Heart left ventricle (tissue), 16 donors: ENCODE measurements around the gene ADA. TPM values are rescaled to one million over a fixed set of nuclear protein-coding genes. Genes with fewer than 3 reads are reported as not detected.
A peak's percentile ranks its signal among the peaks of the same experiment; 100 is the strongest.

ENCODE experiments used
- ATAC-seq, 4 donors: fragments of 200-7000 bp; cut with Tn5 transposase; one replicate each; pipeline ENCODE4 v1.9.1; 2020 to 2022; ENCODE audit warnings: moderate library complexity in 4 of 4, mild to moderate bottlenecking in 3 of 4, moderate number of reproducible peaks in 1 of 4
- DNase-seq, 5 donors: peaks; one replicate each; pipeline ENCODE4 v3.0.0-alpha.2; 2020
- H3K27ac ChIP-seq, 12 donors: fragments of 200-600 bp; sonication (generic) in 4 of 12; one replicate each; pipeline versions ENCODE4 v1.5.0 to v1.8.0; 2016 to 2022; ENCODE audit warnings: mild to moderate bottlenecking in 2 of 12
- H3K27me3 ChIP-seq, 9 donors: fragments of 200-600 bp; sonication (generic) in 2 of 9; one replicate each; pipeline versions ENCODE4 v1.5.1 to v1.8.0; 2016 to 2022; ENCODE audit warnings: mild to moderate bottlenecking in 3 of 9
- H3K36me3 ChIP-seq, 9 donors: fragments of 200-600 bp; sonication (generic) in 2 of 9; one replicate each; pipeline versions ENCODE4 v1.5.0 to v1.8.0; 2018 to 2022; ENCODE audit warnings: mild to moderate bottlenecking in 2 of 9
- H3K4me1 ChIP-seq, 12 donors: fragments of 200-600 bp; sonication (generic) in 4 of 12; one replicate each; pipeline versions ENCODE4 v1.5.0 to v1.8.0; 2016 to 2022; ENCODE audit warnings: mild to moderate bottlenecking in 3 of 12
- H3K4me3 ChIP-seq, 12 donors: fragments of 200-600 bp; sonication (generic) in 4 of 12; one replicate each; pipeline versions ENCODE4 v1.5.0 to v1.8.0; 2017 to 2022; ENCODE audit warnings: mild to moderate bottlenecking in 9 of 12, moderate library complexity in 4 of 12
- H3K9me3 ChIP-seq, 12 donors: fragments of 200-600 bp; sonication (generic) in 4 of 12; one replicate each; pipeline versions ENCODE4 v1.5.0 to v1.8.0; 2016 to 2022; ENCODE audit warnings: mild to moderate bottlenecking in 1 of 12
- CTCF ChIP-seq, 12 donors: fragments of 200-600 bp; sonication (generic) in 4 of 12; IDR thresholded peaks; one replicate each; pipeline versions ENCODE4 v1.5.0 to v1.8.0; 2018 to 2022; ENCODE audit warnings: antibody characterized with exemption in 12 of 12, mild to moderate bottlenecking in 5 of 12
- POLR2A ChIP-seq, 2 donors: fragments of 450-650 bp; IDR thresholded peaks; one replicate each; pipeline ENCODE4 v1.6.1; 2017; ENCODE audit warnings: antibody characterized with exemption in 2 of 2, mild to moderate bottlenecking in 2 of 2, moderate library complexity in 2 of 2
- WGBS, 4 donors: extraction: QIAGEN DNeasy Blood & Tissue Kit in 2 of 4; methylation state at CpG; one replicate each; pipeline versions ENCODE4 v1.1.5 to v1.1.7; 2013 to 2018; 5-methylcytosine and 5-hydroxymethylcytosine counted together
- intact Hi-C, 10 donors: fragments of 100-400 bp; cut with DNase I; formaldehyde crosslinking; loops; one replicate each; pipeline versions ENCODE4 v1.11.1 to v1.14.2; 2022
- polyA plus RNA-seq, 2 donors: library from polyadenylated mRNA; stranded (reverse); fragments of 200-250 nt; gene quantifications; one replicate each; pipeline ENCODE4 v1.2.3, GENCODE V29; 2013
- total RNA-seq, 9 donors: library from RNA; depleted of rRNA in 2 of 9; stranded (reverse); fragments of >200 nt in 2 of 9; fragmentation: NEBNext Ultra II Directional in 3 of 9; extraction: Animal tissue kit (Norgen Biotek cat#: 25700) in 3 of 9; gene quantifications; one replicate each; pipeline versions ENCODE4 v1.1.0 to v1.2.4, GENCODE V29; 2016 to 2023
- donor health status: ischemic (EF 13 %, LVEDD 7.1; RV severe dilation, severe dysfunction).
- donor health status: healthy with polysubstance abuse.
- donor health status: DM: no; HTN: yes; CAD: no.
- donor health status: DM: no; HTN: no; CAD: no.
- donor health status: ischemic (EF 25% LVEDD 6.9; RV normal size, moderate dysfunction).
- donor health status: ischemic (EF 25% LVEDD 5.7; RV mildly dilated, moderate dysfunction).
- donor health status: healthy.
- donor health status: DM: yes; HTN: yes; CAD: no.
- donor health status: ischemic (EF 35%, LVEDD 5.7; RV mildly dilated, moderate dysfunction).
- donor health status: nonischemic (EF 11% LVEDD 7.7; RV severe dilation, severe dysfunction).
- donor health status: DM: yes; HTN: yes; CAD: no.
- donor health status: PGD.
- donor health status: ischemic (EF 29% LVEDD 5.4; RV normal size, mild dysfunction).
- donor health status: nonischemic (EF 23%, LVEDD 6.1; RV moderate dilation, normal function).

The ADA gene
- total and polyA plus RNA-seq, 11 donors: 2.5 to 11.5 (median 6.4) TPM

GRCh38 chr20:44637522-44638372 is 13.8 kb downstream of the ADA start:
- DNase-seq (peak; percentile 82 to 94 (median 89)), ATAC-seq (peak; percentile 81 to 92 (median 86))
- Histone ChIP-seq H3K4me1 (peaks cover 1 to 73% (median 35%) of the 10 kb centered on the region in 12 donors), H3K27ac (peak overlapping the region; percentile 66 to 91 (median 74)), H3K9me3 (peaks cover 0 to 4% (median 0%) of the 10 kb centered on the region in 12 donors), H3K4me3 (no peak overlapping the region), H3K36me3 (peaks cover 0 to 22% (median 10%) of the 10 kb centered on the region in 9 donors), H3K27me3 (no peaks in the 10 kb centered on the region)
- TF ChIP-seq CTCF (IDR thresholded peaks at IDR 0.05) (no peak), POLR2A (IDR thresholded peaks at IDR 0.05) (peak in 1 of 2 donors; percentile 26)
- WGBS, 4 donors: 54 to 63% (median 61%) methylated on average over 11 of the region's 11 CpGs
- intact Hi-C loops: no loop called here

DNA sequence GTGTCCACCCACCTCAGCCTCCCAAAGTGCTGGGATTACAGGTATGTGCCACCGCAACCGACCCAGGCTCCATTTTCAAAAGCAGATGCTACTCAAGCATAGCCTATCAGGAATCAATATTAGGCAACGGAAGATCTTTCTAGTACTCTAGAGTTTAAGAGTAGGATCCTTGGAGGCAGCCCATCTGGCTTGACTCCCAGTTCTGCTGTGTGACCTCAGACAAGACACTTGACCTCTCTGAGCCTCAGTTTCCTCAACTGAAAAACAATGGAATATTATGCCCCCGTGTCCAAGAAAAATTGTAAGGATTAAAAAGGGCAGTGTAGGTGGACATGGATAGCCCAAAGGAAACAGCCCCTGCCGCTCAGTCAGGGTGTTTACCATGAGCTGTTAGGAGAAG is 14.5 kb downstream of the ADA start:
- ATAC-seq (no peak), DNase-seq (no peak)
- Histone ChIP-seq H3K4me1 (peaks cover 1 to 73% (median 33%) of the 10 kb centered on the region in 12 donors), H3K9me3 (peaks cover 0 to 4% (median 0%) of the 10 kb centered on the region in 12 donors), H3K4me3 (no peak overlapping the region), H3K27me3 (no peaks in the 10 kb centered on the region), H3K27ac (peak overlapping the region; percentile 44 to 91 (median 74)), H3K36me3 (peaks cover 0 to 22% (median 10%) of the 10 kb centered on the region in 9 donors)
- intact Hi-C loops: no loop called here
- no peak for TF ChIP-seq POLR2A (IDR thresholded peaks at IDR 0.05)
- TF ChIP-seq CTCF (IDR thresholded peaks at IDR 0.05): no peak
- 62 to 80% (median 76%) methylated on average over 5 of the region's 5 CpGs for WGBS, 4 donors

GRCh38 chr20:44635877-44636276 is 15.6 kb downstream of the ADA start:
- peaks cover 0 to 4% (median 0%) of the 10 kb centered on the region in 12 donors for H3K9me3 ChIP-seq
- 77 to 90% (median 84%) methylated on average over 4 of the region's 4 CpGs for WGBS, 4 donors
- peak overlapping the region in 2 of 12 donors; percentile 9 to 86 for H3K27ac ChIP-seq
- H3K4me3 ChIP-seq: no peak overlapping the region
- peaks cover 0 to 22% (median 10%) of the 10 kb centered on the region in 9 donors for H3K36me3 ChIP-seq
- DNase-seq: no peak
- TF ChIP-seq POLR2A (IDR thresholded peaks at IDR 0.05) (no peak), CTCF (IDR thresholded peaks at IDR 0.05) (no peak)
- intact Hi-C loops: no loop called here
- no peak for ATAC-seq
- H3K4me1 ChIP-seq: peaks cover 3 to 63% (median 29%) of the 10 kb centered on the region in 12 donors
- H3K27me3 ChIP-seq: no peaks in the 10 kb centered on the region

- TF ChIP-seq POLR2A (IDR thresholded peaks at IDR 0.05) (no peak), CTCF (IDR thresholded peaks at IDR 0.05) (no peak)
- H3K4me3 ChIP-seq: no peak overlapping the region
- H3K27ac ChIP-seq: peak overlapping the region in 5 of 12 donors; percentile 5 to 49 (median 17)
- WGBS, 4 donors: 79 to 83% (median 80%) methylated on average over 18 of the region's 18 CpGs
- no peaks in the 10 kb centered on the region for H3K9me3 ChIP-seq
- ATAC-seq (no peak), DNase-seq (no peak)
- H3K4me1 ChIP-seq: peaks cover 3 to 65% (median 29%) of the 10 kb centered on the region in 12 donors
- intact Hi-C loops: no loop called here
- H3K36me3 ChIP-seq: peaks cover 0 to 24% (median 10%) of the 10 kb centered on the region in 9 donors
- no peaks in the 10 kb centered on the region for H3K27me3 ChIP-seq
These were observed 17.5 kb downstream of the ADA start for GRCh38 chr20:44633872-44634600.
